GM21423 (cell line): ENCODE data around the gene FHL3.

ENCODE experiments used
- ATAC-seq: cut with Tn5 transposase; IDR thresholded peaks from one replicate; pipeline ENCODE4 v1.9.1; 2021; ENCODE audit warnings: mild to moderate bottlenecking, moderate library complexity; ENCODE audit not compliant: unreplicated experiment

Gene FHL3, protein sequence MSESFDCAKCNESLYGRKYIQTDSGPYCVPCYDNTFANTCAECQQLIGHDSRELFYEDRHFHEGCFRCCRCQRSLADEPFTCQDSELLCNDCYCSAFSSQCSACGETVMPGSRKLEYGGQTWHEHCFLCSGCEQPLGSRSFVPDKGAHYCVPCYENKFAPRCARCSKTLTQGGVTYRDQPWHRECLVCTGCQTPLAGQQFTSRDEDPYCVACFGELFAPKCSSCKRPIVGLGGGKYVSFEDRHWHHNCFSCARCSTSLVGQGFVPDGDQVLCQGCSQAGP

DNA sequence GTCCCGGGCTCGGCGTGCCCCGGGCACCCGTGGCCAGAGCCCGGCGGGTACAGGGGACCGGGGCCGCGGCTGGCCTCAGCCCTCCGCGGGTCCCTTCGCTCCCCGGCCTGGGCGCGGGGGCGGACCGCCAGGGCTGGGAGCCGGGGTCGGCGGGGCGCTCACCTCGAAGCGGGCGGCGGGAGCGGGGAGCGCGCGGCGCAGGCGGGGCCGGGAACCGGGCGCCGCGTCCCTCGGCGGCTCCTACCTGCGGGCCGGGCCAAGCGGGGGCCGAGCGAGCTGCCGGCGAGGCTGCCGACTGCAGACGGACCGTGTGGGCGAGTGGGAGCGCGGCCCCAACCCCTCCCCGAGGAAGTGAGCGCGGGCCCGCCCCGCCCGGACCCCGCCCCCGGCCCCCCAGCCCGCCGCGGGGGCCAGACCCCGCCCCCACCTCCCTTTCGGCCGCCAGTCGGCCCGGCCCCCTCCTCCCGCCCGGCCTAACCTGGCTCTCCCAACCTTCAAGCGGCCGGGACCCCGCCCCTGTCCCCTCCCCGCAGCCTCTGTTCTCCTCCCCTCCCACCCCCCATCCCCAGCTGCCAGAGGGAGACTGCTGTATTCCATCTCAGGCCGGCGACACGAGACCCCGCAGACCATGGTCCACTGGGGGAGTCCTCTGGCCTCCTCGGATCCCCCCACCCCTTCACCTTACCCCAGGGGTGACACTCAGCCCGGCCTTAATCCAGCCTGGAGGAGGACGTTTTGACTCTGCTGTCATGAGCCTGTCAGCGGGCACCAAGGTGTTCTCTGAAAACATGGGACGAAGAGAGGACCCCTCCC is at the start of gene FHL3:
TSS of gene FHL3 (minus strand) at position 320 of the 813 bp plus-strand sequence. CDS start 6,102 bp downstream, outside the sequence.
- peak; percentile 44 for ATAC-seq

DNA sequence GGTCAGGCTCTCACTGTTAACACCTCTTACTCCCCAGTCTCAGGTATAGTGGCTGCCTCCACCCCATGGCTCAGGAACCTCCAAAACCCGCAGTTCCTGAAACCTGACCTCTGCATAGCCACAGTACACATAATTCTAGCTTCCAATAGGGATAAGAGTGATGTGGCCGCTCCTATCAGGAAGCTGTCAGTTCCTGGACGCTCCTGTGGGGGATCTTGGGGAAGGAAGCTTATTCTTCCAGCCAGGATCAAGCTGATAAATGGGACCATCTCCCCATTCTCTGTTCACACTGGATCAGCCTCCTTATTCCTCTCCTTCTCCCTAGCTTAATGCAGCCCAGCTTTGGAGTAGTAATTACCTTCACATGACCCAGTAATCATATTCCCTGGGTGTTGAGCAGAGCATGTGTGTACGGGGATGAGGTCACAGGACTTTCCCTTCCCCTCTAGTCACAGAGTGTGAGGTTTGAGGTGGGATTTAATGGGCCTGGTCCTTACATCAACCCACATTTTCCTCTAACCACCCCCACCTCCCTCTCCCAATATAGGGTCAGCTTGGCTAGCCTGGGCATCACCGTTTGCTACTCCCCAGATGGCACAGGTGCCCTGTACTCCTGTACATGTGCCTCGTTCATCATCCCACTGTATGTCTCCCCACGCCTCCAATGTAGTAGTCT is 48.2 kb upstream of the FHL3 start:
- ATAC-seq = no peak

DNA sequence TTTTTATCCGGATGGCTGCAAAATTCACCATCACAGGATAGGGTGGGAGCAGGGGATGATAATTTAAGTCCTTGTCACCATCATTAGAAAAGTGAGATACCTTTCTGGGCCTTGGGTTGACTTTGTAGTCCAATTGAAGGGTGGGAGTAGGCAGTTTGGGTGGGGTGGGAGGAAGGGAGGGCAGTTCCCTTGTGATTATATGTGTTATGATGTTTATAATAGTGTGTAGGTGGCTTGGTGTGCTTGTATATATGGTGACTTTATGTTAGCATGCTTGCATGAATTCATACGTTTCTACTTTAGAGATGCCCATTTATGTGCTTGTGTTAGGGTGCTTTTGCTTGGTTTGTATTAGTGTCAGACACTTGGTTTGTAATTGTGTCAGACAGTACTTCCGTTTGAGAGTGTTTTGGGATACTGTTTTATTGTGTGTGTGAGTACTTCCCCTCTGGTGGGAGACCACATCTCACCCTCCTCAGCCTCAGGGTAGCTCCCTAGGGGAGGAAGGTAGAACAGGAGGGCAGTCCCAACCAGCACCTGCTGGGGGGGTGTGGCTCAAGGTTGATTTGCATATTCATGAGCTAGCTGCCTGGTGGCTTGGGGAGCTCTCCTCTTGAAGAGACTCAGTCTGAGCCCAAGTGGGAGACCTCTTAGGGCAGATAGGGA is 47.6 kb upstream of the FHL3 start:
- ATAC-seq = peak; percentile 71

DNA sequence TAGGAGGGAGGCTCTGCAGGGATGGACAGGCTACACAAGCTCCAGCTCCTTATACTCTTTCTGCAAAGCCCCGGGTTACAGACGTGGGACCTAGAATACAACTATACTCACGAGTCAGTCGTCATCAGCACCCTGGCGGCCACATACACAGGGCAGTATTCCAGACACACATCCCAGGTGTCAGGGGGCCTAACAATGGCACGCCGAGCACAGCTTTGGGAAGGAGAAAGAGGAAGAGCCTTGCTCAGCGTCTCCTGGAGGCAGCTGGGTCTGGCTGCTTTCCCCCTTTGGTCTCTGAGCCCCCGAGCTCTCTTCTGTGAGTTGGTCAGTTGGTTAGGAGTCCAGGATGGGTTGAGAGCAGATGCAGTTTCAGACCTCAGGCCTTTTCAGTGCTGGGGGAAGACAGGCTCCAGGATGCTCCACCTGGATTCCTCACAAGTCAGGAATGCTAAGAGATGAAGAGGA is 45.8 kb upstream of the FHL3 start:
- no peak for ATAC-seq

DNA sequence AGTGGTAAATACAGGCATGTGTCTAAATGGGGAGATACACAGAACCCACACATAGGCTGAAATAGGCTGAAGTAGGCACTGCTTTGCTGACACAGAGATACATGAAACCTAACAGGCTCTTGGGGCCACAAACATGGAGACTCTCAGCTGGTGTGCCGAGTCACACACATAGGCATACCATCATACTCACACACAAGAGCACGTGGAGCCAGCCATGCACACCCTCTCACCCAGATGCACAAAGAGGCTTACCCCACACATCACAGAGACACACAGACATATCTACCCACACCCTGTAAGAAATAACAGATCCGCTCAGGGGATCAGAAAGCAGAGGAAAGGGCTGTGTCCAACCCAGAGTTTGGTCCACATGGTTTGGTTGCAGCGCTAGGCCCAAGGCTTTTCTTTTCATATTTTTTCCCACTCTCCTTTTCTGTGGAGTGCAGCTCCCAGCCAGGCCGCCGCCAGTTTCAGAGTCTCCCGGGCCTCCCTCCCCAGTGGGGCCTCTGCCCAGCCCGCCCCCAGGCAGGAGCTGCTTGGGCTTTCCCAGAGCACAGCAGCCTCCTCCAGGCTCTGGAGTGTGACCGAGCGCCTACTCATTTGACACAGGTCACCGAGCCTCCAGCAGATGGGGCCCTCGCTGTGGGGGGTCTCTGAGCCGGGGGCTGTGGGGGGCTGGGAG is 45.2 kb upstream of the FHL3 start:
- ATAC-seq = no peak

DNA sequence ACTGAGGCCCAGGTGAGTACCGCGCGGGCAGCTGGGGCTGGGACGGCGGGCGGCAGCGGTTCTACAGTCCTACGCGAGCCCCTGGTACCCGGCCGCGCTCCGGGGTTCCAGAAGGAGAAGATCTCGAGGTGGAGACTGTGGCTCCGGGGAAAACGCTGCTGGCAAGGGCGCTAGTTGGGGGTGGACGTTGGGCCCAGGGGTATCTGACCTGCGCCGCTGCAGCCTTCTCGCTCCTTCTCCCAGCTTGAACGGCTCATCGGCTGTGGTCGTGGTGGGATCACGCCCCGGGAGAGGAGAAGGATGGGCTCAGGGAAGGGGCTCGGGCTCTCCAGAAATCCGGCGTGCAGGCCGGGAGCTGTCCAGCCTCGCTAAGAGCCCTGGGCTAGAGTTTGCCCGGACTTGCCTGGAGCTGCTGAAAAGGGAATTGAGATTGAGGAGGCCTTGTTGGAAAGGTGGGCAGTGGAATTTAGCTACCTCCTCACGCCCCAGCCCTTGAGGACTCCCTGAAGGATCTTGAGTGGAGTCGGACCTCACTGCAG is 42.4 kb upstream of the FHL3 start:
- ATAC-seq = no peak

DNA sequence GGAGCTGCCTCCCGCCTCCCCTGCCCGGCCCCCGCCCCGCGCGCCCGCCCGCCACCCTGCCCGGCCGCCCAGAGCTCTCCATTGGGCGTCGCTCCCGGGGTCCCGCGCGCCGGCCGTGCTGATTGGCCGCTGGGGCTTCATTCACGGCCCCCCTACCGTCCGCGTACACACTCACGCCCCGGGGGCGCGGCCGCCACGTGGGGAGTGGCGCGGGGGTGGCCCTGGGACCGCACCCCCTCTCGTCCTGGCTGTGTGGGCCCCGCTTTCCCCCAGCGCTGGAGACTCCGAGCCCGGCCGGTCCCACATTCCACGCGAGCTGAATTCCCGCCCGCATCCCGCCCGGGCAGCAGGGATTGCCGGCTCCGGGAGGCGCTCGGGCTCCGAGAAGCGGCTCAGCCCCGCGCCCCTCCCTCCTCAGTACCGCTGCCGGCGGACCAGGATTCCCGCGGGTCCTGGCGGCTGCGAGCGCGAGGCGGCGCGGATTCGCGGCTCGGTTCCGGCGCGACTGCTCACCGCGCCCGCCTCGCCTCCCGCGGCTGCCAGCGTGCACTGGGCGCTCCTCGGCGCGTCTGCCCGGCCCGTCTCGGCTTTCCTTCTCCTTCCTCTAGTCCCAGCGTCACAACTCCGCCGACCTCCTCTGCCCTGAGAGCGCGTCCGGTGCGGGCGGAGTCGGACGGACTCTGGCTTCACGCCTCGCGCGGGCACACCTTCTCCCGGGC is 41.7 kb upstream of the FHL3 start:
- peak; percentile 66 for ATAC-seq

DNA sequence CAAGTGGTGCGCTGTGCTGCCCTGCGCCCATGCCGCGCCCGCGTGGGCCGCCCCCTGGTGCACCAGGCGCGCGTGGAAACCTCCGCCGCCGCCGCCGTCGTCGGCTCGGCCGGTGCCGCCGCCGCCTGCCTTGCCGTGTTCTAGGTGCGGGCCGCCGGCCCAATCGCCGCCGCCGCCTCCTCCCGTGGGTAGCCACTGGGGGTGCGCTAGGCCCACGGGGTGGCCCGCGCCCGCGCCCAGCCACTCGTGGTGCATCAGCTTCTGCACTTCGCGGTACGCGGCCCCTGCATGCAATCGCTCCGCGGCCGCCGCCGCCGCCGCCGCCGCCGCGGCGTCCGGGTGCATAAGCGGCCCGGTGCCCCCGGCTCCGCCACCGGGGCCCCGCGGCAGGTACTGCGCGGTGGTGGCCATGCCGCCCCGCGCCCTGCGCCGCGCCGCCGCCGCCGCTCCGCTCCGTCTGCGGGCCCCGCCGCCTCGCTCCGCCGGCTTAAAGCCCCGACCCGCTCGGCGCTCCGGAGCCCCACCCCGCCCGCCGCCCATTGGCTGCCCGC is 41.1 kb upstream of the FHL3 start, which contains the start of gene POU3F1:
TSS of gene POU3F1 (minus strand) at position 461 of the 551 bp plus-strand sequence. CDS start at position 411, 50 bp downstream.
- ATAC-seq = no peak

DNA sequence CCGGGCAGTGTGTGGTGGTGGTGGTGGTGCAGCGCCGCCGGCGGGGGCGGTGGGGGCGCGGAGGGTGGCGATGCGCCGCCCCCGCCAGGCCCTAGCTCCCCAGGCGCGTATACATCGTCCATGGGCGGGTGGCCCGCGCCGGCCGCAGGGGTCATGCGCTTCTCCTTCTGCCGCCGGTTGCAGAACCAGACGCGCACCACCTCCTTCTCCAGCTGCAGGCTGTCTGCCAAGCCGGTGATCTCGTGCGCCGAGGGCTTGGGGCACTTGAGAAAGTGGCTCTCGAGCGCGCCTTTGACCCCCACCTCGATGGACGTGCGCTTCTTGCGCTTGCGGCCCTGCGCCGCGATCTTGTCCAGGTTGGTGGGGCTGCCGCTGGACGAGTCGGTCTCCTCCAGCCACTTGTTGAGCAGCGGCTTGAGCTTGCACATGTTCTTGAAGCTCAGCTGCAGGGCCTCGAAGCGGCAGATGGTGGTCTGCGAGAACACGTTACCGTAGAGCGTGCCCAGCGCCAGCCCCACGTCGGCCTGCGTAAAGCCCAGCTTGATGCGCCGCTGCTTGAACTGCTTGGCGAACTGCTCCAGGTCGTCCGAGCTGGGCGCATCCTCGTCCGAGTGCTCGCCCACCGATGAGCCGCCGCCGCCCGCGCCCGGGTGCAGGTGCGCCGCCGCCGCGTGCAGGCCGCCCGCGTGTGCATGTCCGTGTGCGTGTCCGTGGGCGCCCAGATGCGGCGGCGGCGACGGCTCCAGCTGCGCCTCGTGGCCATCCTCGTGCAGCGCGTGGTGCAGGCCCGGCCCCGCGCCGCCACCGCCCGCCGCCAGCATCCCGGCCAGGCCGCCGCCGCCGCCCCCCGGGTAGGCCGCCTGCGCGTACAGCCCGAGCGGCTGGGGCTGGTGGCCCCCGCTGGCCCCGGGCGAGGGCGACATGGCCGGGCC is 40.4 kb upstream of the FHL3 start:
- no peak for ATAC-seq

DNA sequence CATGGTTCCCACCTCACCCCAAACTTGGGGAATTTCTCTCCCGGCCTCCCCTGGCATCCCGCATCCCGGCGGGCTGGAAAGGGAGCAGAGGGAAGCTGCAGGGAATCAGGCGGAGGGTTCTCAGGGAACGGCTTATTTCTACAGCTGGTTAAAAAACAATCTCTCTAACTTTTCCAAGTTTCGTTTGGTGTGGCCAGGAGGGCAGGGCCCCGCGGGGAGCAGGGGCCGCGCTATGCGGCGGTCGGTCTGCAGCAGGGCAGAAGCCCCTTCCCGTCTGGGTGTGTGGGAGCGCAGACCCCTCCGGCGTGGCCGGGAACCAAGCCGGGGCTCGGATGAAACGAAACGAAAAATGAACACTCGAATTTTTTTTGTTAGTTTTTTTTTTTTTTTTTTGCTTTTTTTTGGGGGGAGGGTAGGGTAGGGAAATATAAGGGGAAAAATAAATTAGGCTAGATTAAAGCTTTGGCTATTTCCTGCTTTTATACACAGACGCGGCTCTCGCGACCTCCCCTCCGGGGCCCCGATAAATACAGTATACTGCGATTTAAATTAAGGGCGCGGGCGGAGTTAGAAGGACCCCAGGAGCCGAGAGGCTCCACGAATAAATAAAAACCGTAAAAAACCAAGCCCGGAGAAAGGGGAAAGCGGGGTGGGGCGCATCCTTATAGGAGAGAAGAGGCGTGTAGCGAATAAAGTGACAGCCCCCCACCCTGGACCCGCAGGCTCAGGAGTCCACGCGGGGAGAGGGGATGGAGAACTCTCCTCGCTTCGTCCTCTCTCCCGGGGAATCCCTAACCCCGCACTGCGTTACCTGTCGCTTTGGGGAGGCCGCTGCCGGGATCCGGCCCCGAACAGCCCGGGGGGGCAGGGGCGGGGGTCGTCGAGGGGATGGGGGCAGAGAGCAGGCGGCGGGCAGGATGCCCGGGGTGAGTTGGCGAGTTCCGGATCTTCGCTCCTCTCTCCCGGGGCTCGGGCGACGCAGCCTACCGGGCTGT is 39.2 kb upstream of the FHL3 start:
- ATAC-seq = no peak

DNA sequence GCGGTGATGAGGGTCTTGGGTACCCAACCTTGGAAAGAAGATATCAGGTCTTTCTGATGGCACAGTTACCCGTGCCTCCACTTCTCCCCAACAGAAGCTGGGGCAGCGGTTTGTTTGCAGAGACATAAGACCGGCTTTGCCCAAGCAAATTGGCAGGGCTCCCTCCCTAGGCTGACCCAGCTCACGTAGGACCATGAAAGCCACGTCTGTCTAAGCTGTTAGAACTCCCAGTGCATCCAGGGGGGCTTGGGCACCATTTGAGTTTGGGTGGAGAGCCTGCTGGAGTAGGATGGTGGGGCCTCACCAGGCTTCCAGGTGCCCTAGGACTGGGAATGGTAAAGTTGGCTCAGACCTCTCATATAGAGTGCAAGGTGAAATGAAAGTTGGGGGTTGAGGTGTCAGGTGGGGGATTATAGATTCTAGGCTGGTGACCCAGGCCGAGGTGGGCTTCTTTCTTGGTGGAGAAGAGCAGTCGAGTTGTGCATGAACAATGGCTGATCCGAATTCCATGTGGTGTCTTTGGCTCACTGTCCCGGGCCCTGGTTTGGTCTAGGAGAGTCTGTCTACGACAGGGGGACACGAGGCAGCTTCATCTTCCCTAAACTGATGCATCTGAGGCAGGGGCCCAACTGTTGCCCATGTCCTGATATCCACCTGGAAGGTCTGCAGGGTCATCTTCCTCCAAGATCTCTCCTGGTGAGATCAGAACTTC is 37.9 kb upstream of the FHL3 start:
- no peak for ATAC-seq

DNA sequence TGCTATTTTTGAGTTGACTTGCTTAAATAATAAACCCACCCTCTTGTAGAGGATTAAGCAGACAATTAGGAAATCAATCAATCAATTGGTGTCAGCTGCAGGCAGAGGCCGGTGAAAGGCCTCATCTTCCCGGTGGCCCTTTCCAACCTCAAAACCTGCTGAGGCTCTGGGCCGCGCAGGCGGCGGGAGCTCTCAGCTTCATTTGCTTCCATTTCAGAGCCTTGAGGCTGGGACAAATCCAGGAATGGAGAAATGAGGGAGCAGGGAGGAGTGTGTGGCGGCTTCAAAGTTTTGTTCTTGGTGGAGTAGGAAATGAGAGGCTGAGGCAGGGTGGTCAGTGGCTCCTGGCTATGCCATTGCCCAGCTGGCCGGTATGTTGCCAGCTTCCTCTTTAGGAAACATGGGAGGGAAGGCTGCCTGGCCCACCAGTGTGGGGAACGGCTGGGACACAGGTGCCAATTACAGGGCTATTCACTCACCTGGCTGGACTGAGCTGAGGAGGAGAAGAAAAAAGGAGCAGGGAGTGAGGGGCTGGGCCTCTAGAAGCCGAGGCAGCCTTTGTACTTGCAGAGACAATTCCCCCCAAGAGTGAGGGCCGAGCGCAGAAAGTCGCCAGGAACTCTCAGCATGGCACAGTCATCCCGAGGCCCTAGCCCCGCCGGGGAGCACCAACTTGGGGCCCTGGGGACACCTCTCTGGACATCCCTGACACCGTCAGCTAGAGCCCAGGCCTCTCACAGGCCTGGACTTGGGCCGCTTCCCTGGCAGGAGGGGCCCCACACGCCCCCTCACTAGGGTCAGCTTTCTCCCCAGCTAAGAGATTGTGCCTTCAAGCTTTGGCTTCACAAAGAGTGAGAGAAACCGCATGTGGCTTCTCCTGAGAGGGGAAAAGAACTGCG is 36.9 kb upstream of the FHL3 start:
- ATAC-seq = no peak

DNA sequence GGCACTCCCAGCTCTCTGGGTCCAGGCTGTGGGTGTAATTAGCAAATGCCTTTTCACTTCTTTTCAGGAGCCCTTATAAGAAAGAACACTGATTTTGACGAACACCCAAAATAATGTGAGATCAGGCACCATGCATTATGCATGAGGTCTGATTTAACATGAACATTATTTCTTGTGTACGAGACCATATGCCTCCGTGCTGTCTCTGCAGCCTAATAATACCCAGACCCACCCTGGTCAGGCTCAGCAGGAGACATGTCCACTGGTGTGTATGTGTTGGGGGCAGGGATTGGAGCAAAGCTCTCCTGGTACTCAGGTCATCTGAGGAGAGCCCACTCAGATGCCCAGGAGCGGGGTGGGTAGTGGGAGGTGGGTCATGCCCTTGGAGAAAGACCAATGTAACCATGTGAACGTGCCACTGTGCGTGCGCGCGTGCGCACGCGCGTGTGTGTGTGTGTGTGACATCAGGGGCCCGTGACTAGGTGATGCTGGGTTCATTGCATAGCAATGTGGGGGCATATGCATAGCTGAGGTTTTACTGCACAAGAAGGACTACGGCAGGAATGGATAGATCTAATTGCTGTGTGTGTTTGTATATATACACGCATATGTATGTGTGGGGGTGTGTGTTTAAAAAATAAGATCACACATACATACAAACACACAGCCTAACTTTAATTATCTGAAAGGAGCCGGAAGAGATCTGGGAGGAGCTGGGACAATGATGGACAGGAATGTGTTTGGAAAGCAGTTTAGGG is 34.2 kb upstream of the FHL3 start:
- no peak for ATAC-seq

DNA sequence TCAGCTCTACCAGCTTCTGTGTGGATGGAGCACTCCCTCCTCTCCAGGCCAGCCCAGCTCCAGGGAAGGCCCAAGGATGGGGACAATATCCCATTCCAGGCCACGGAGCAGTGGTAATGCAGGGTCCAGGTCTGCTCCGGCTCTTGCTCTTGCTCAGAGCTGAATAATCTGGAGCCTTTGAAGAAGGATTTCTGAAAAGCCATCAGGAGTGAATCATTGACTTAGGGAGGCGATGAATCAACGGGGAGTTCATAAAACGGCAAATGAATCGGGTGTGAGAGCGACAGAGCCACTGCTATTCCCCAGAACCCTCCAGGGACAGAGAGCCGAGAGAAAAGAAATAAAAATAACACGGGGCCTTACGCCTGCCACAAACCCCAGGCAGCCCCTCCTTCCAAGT is 33.5 kb upstream of the FHL3 start:
- no peak for ATAC-seq
